ENCODE measurements around the gene POLK.
"Not testable (repeated sequence)": the region's sequence is repeated elsewhere in the genome, so short reads cannot be mapped to it uniquely, and the experiment has no call there.

POLK gene

DNA sequence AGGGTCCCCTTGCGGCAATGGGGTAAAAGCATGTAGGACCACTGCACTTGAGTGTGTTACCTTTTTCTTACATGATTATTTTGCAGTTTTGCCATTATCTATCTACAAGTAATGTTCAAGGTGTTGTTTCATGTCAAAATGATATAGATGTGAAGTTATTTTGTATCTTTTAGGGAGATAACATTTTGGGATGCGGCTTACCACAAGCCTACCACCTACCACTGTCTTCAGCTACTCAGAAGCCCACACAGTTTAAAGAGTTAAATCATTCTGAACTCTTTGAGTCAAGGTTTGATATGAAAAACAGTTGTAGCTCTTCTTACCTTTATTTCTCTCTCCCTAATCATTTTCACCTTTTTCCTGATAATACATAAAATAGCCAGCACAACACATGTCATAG is 20.1 kb upstream of the POLK start:
- TF ChIP-seq, protein P1, sequence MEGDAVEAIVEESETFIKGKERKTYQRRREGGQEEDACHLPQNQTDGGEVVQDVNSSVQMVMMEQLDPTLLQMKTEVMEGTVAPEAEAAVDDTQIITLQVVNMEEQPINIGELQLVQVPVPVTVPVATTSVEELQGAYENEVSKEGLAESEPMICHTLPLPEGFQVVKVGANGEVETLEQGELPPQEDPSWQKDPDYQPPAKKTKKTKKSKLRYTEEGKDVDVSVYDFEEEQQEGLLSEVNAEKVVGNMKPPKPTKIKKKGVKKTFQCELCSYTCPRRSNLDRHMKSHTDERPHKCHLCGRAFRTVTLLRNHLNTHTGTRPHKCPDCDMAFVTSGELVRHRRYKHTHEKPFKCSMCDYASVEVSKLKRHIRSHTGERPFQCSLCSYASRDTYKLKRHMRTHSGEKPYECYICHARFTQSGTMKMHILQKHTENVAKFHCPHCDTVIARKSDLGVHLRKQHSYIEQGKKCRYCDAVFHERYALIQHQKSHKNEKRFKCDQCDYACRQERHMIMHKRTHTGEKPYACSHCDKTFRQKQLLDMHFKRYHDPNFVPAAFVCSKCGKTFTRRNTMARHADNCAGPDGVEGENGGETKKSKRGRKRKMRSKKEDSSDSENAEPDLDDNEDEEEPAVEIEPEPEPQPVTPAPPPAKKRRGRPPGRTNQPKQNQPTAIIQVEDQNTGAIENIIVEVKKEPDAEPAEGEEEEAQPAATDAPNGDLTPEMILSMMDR (IDR thresholded peaks at IDR 0.05; ENCODE audit: borderline replicate concordance, insufficient read depth, low read depth, low read length): no peak
- H3K4me3 ChIP-seq (ENCODE audit: low read depth, low read length): no peak overlapping the region

DNA sequence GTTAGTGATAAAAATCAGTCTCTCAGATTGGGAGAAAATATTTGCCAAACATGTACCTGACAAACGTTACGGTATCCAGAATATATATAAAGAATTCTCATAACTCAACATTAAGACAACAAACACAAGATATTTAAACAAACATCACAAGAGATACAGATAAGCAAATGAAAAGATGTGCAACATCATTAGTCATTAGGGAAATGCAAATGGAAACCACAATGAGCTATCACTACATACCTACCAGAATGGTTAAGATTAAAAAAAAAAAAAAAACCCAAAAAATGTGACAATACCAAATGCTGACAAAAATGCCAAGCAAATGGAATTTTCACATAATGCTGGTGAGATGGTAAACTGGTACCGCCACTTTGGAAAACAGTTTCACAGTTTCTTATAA is 15.7 kb upstream of the POLK start:
- no peak overlapping the region for H3K4me3 ChIP-seq (ENCODE audit: low read depth, low read length)
- TF ChIP-seq, protein P1 (IDR thresholded peaks at IDR 0.05; ENCODE audit: borderline replicate concordance, insufficient read depth, low read depth, low read length): no peak

DNA sequence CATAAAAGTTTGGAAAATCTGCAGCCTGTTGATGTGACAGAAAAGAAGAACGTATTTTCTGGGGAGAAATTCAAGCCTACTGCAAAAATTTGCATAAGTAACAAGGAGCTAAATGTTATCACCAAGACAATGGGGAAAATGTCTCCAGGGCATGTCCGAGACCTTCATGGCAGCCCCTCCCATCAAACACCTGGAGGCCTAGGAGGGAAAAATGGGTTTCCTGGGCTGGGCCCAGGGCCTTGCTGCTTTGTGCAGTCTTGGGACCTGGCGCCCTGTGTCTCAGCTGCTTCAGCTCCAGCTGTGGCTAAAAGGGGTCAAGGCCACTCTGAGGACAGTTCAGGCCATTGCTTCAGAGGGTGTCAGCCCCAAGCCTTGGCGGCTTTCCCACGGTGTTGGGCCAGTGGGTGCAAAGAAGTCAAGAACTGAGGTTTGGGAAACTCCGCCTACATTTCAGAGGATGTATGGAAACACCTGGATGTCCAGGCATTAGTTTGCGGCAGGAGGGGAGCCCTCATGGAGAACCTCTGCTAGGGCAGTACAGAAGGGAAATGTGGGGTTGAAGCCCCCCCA is 13.4 kb upstream of the POLK start:
- TF ChIP-seq, protein P1 (IDR thresholded peaks at IDR 0.05; ENCODE audit: borderline replicate concordance, insufficient read depth, low read depth, low read length): no peak
- H3K4me3 ChIP-seq (ENCODE audit: low read depth, low read length): no peak overlapping the region

DNA sequence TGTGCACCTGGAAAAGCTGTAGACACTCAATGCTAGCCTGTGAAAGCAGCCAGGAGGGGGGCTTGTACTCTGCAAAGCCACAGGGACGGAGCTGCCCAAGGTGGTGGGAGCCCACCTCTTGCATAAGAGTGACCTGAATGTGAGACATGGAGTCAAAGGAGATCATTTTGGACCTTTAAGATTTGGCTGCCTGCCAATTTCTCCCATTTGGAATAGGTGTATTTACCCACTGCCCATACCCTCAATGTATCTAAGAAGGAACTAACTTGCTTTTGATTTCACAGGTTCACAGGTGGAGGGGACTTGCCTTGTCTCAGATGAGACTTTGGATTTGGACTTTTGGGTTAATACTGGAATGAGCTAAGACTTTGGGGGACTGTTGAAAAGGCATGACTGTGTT is 12.8 kb upstream of the POLK start:
- not testable (repeated sequence) for H3K4me3 ChIP-seq (ENCODE audit: low read depth, low read length)

DNA sequence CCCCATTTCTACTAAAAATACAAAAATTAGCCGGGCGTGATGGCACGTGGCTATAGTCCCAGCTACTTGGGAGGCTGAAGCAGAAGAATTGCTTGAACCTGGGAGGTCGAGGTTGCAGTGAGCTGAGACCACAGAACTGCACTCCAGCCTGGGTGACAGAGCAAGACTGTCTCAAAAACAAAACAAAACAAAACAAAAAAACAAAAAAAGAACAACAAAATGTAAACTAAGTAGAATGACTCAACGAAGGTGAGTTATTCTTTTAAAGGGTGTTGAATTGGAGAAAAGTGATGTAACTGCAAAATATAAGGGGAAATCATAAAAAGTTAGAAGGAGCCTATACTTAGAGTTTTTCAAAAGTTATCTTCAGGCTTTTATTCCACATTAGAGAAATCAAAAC is 6.6 kb upstream of the POLK start:
- H3K4me3 ChIP-seq (ENCODE audit: low read depth, low read length): not testable (repeated sequence)

DNA sequence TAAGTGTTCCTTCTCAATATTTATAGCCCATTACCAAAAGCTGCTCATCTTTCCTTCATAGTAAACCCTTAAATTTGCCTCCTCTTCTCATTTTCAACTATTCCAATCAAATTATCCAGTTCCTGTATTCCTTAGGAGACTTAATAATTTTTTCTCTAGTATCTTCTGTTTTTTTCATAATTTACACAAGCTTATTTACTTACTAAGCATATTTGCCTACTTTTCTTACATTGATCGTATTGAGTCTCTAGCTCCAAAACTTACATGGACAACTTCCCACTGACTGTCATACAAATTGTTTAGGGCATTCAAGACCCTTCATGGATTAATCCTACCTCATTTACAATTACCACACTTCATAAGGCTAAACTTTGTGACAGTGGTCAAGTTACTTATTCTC is 3.9 kb upstream of the POLK start:
- H3K4me3 ChIP-seq (ENCODE audit: low read depth, low read length): no peak overlapping the region
- TF ChIP-seq, protein P1 (IDR thresholded peaks at IDR 0.05; ENCODE audit: borderline replicate concordance, insufficient read depth, low read depth, low read length): no peak

DNA sequence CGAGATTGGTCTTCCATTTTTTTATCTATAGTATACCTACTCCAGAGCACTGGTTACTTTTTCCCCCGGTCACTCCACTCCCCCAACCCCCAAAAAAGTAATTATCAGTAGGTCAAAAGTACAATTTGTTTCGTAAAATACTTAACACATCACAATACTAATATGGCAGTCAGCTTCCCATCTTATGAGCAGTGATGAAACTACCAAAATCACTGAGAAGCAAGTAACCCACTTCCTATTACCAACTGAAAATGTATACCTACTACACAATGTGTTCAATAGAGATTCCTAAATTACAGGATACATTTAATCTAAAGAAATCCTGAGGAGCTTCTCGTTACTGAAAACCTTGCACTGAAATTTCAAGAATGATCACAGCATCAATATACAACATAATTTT is 2.1 kb upstream of the POLK start:
- TF ChIP-seq, protein P1 (IDR thresholded peaks at IDR 0.05; ENCODE audit: borderline replicate concordance, insufficient read depth, low read depth, low read length): no peak

DNA sequence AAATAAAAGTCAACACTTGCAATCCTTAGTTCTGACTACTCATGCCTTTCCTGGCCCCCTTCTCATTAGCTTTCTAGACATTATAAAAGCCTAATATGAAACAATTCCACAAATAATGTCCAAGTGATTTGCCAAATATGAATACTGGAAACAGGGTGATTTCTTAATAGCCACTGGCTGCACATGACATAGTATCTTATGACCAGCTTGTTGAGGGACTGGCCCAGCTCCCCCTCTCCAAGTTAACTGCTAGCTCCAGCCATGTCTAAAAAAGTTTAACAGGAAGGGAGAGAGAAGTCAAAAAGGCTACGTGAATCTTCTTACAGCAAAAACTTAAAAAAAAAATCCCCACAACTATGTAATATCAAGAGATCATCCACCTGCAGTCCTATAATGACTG is 1.7 kb upstream of the POLK start:
- H3K4me3 ChIP-seq (ENCODE audit: low read depth, low read length): peak overlapping the region; percentile 96
- TF ChIP-seq, protein P1 (IDR thresholded peaks at IDR 0.05; ENCODE audit: borderline replicate concordance, insufficient read depth, low read depth, low read length): no peak

More for the DNA sequence above, 2.1 kb upstream of the POLK start:
- H3K4me3 ChIP-seq (ENCODE audit: low read depth, low read length): peak overlapping the region; percentile 96

Data from GM12875 (cell line).